ENCODE data around the gene NMRAL1. TPM values are rescaled to one million over a fixed set of nuclear protein-coding genes. Genes with fewer than 3 reads are reported as not detected.

NMRAL1 gene
- total RNA-seq (2022) (68.3 and 71.1 TPM in 2 replicates), Bru-seq, nascent RNA (percentile 70 among the genes with signal in this experiment), BruChase-seq, experiment 1, labeled RNA remaining after a 2-hour chase (percentile 69 among the genes with signal in this experiment), BruChase-seq, experiment 2, labeled RNA remaining after a 6-hour chase (percentile 73 among the genes with signal in this experiment)
- long read RNA-seq, transcript NMRAL1-202 (6 exons, 1,233 nt) = major isoform, 35 of 106 reads
- long read RNA-seq, transcript NMRAL1-201 (6 exons, 1,376 nt) = minor isoform, 20 of 106 reads
- long read RNA-seq, transcript NMRAL1-212 (6 exons, 1,240 nt) = minor isoform, 18 of 106 reads
- long read RNA-seq, partial matches to known transcripts = 10 of 106 reads
- long read RNA-seq, other reads (novel, unspliced or antisense) = 22 of 106 reads

- intact Hi-C loops (cut with micrococcal nuclease; ENCODE audit: unreplicated experiment) = no loop called here
- Histone ChIP-seq H3K4me3 (ENCODE audit: low read depth, low read length) (peak within 1 kb of the TSS; percentile 68), H3K9me3 (no peaks in the 10 kb centered on the region), H3K36me3 (ENCODE audit: control insufficient read depth, insufficient read depth, low read length) (no peaks in the 10 kb centered on the region), H3K4me1 (peaks cover 5% of the 10 kb centered on the region), H3K27me3 (replicated peaks; ENCODE audit: control insufficient read depth, insufficient read depth, low read length) (no peaks in the 10 kb centered on the region)
- peak within 1 kb of the TSS; percentile 90 for H3K4me3 Mint-ChIP-seq (ENCODE audit: unreplicated experiment)
- BruUV-seq (replicated peaks) = TSS peak; percentile 43
- H3K27ac Mint-ChIP-seq (ENCODE audit: unreplicated experiment) = peak within 1 kb of the TSS; percentile 94
- ChIA-PET CTCF (interaction anchor here (0.6 kb wide), 1 partner anchor 11 kb away, joined by 4 read pairs; no protein-coding TSS in a partner anchor), POLR2A (interaction anchor here (1.0 kb wide), 1 partner anchor 294 kb away, joined by 4 read pairs; no protein-coding TSS in a partner anchor)
- peak; percentile 96 to 97 for DNase-seq
- H3K27me3 Mint-ChIP-seq (ENCODE audit: insufficient read depth, unreplicated experiment) = no peaks in the 10 kb centered on the region
- no peaks in the 10 kb centered on the region for H3K4me1 Mint-ChIP-seq (ENCODE audit: low read depth, unreplicated experiment)
- peaks cover 10% of the 10 kb centered on the region for H3K36me3 Mint-ChIP-seq (ENCODE audit: insufficient read depth, unreplicated experiment)
- TF ChIP-seq CTCF (IDR thresholded peaks at IDR 0.05; ENCODE audit: insufficient read depth in 1 of 2, low read depth in 1 of 2, low read length in 1 of 2, severe bottlenecking in 1 of 2, unreplicated experiment in 1 of 2) = peak in 1 of 2 experiments; percentile 5
- no peaks in the 10 kb centered on the region for H3K9me3 Mint-ChIP-seq (ENCODE audit: unreplicated experiment)
Measured at GRCh38 chr16:4474192-4474961, at the start of gene NMRAL1. Gene NMRAL1, minus strand, starts transcription at chr16:4474625. Its CDS starts 493 bp downstream, at chr16:4474132.

DNA sequence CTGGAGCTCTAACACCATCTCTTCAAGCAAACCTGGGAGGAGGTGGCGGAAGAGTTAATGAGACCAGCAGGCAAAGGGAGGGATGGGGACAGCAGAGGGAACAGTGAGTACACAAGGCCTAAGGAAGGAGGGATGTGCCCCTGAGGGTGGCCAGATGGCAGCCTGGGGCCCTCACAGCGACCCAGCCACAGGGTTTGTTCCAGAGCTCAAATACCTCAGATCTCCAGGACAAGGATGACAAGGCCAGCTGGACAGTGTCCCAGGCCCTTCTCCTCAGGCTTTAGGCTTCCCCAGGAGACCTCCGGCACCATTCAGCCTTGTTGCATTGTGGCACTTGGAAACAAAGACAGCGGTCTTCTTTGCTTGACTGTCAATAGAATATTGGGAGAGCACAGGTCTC is 49.3 kb upstream of the NMRAL1 start:
- Histone ChIP-seq H3K4me3 (ENCODE audit: low read depth, low read length) (no peak overlapping the region), H3K4me1 (no peaks in the 10 kb centered on the region), H3K9me3 (no peaks in the 10 kb centered on the region), H3K36me3 (ENCODE audit: control insufficient read depth, insufficient read depth, low read length) (peaks cover 1% of the 10 kb centered on the region; the same call in 1 of the 2 replicates), H3K27me3 (replicated peaks; ENCODE audit: control insufficient read depth, insufficient read depth, low read length) (no peaks in the 10 kb centered on the region)
- no TSS peak for BruUV-seq (replicated peaks)
- Mint-ChIP-seq H3K9me3 (ENCODE audit: unreplicated experiment) (no peaks in the 10 kb centered on the region), H3K36me3 (ENCODE audit: insufficient read depth, unreplicated experiment) (peaks cover 15% of the 10 kb centered on the region), H3K4me1 (ENCODE audit: low read depth, unreplicated experiment) (no peaks in the 10 kb centered on the region), H3K4me3 (ENCODE audit: unreplicated experiment) (no peak overlapping the region), H3K27ac (ENCODE audit: unreplicated experiment) (no peak overlapping the region), H3K27me3 (ENCODE audit: insufficient read depth, unreplicated experiment) (no peaks in the 10 kb centered on the region)
- POLR2A ChIA-PET = no interaction called here
- no peak for TF ChIP-seq CTCF (IDR thresholded peaks at IDR 0.05; ENCODE audit: insufficient read depth in 1 of 2, low read depth in 1 of 2, low read length in 1 of 2, severe bottlenecking in 1 of 2, unreplicated experiment in 1 of 2)
- no peak for DNase-seq
- intact Hi-C loops (cut with micrococcal nuclease; ENCODE audit: unreplicated experiment) = no loop called here
- CTCF ChIA-PET = no interaction called here

GRCh38 chr16:4522051-4522581 is 47.7 kb upstream of the NMRAL1 start:
- BruUV-seq (replicated peaks) = no TSS peak

More at GRCh38 chr16:4522051-4522581, 47.7 kb upstream of the NMRAL1 start:
- TF ChIP-seq CTCF (IDR thresholded peaks at IDR 0.05; ENCODE audit: insufficient read depth in 1 of 2, low read depth in 1 of 2, low read length in 1 of 2, severe bottlenecking in 1 of 2, unreplicated experiment in 1 of 2) = no peak
- intact Hi-C loops (cut with micrococcal nuclease; ENCODE audit: unreplicated experiment) = no loop called here
- no peak for DNase-seq
- H3K4me1 Mint-ChIP-seq (ENCODE audit: low read depth, unreplicated experiment) = no peaks in the 10 kb centered on the region
- no peak overlapping the region for H3K27ac Mint-ChIP-seq (ENCODE audit: unreplicated experiment)
- Histone ChIP-seq H3K9me3 (no peaks in the 10 kb centered on the region), H3K4me1 (no peaks in the 10 kb centered on the region), H3K27me3 (replicated peaks; ENCODE audit: control insufficient read depth, insufficient read depth, low read length) (no peaks in the 10 kb centered on the region), H3K36me3 (ENCODE audit: control insufficient read depth, insufficient read depth, low read length) (peaks cover 1% of the 10 kb centered on the region; the same call in 1 of the 2 replicates), H3K4me3 (ENCODE audit: low read depth, low read length) (no peak overlapping the region)
- H3K4me3 Mint-ChIP-seq (ENCODE audit: unreplicated experiment) = no peak overlapping the region
- H3K9me3 Mint-ChIP-seq (ENCODE audit: unreplicated experiment) = no peaks in the 10 kb centered on the region
- peaks cover 15% of the 10 kb centered on the region for H3K36me3 Mint-ChIP-seq (ENCODE audit: insufficient read depth, unreplicated experiment)
- ChIA-PET POLR2A (no interaction called here), CTCF (interaction anchor here (0.6 kb wide), 1 partner anchor 57 kb away, joined by 3 read pairs; no protein-coding TSS in a partner anchor)
- H3K27me3 Mint-ChIP-seq (ENCODE audit: insufficient read depth, unreplicated experiment) = no peaks in the 10 kb centered on the region
